GM21528 (cell line): ENCODE measurements around the gene VPS35.
A peak's percentile ranks its signal among the peaks of the same experiment; 100 is the strongest.

Source experiments
- ATAC-seq: cut with Tn5 transposase; IDR thresholded peaks from one replicate; pipeline ENCODE4 v1.9.1; 2021; ENCODE audit warnings: mild to moderate bottlenecking, moderate library complexity; ENCODE audit not compliant: unreplicated experiment, low FRiP score

VPS35 gene

DNA sequence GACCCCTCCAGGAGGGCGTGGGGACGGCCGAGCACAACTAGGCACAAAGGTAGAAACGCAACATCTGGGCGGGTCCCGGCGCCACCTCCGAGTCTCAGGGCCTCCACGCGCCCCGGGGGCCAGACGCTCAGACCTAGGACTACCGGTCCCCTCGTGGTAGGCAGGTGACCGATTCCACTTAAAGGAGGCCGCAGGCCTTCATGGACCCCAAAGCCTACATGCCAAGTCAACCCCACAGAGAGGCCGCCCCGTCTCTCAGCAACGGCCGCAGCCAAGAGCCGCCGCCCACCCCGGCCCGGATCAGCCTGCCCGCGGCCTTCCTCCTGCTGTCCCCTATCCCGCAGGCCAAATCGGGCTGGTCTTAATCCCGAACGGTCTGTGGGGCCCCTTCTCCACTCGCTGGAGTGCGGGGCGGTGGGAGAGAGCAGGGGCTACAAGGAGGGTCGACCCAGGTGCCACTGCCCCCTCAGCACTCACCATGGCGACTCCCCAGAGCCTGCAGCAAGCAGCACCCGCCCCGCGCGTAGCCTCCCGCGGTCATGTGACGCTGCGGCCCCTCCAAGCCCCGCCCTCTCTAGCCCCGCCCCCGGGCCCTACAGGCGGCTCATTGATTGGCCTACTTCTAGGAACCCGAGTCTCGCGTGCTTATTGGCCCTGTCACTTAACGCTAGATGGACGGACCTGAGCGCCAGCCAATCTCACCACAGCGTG lies at the start of gene VPS35:
Gene VPS35, minus strand, starts transcription at position 525 of the 711 bp plus-strand sequence. Its CDS starts 45 bp downstream, at position 480.
- ATAC-seq: peak; percentile 83

DNA sequence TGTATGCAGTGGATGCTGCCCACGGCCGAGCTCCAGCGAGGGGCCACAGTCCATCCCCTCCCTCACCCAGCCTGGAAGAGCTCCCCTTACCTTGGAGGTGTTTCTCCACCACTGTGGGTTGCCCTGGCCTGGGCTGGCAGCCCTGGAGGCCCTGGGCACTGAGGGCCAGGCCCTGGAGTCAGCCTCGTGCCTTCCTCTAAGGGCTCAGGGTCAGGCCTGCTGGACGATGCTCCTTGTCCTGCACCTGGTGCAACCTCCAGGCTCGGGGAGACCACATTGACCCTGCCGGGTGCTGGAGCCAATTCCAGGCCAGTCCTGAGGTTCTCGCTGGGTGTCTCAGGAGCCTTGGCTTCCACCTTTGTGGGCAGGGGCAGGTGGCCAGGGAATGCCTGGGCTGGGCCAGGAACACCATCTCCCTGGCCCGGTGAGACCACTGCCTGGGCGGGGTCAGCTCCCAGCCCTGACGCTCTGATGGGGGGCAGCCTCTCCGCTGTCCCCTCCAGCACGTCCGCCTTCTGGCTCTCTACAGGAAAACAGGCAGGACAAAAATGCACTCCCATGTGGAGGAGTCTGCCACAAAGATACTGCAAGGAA lies 48.7 kb upstream of the VPS35 start:
- ATAC-seq: no peak

DNA sequence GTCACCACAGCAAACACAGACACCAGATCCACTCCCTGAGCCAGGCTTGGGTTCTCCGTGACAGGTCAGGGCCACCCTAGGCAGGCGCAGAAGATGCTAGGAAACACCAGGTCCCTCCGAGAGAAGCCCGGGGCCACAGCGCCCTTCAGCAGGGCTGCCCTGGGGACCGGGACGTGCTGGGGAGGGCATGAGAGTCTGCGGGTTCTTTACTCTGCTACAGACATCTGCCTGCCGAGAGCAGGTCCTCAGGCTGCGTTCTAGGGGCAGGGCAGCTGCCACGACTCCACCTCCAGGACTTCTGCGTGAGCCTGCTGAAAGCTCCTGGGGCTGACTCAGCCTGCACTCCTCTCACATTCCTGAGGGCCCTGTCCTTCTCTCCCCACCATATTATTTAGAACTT lies 47.7 kb upstream of the VPS35 start:
- ATAC-seq: no peak

DNA sequence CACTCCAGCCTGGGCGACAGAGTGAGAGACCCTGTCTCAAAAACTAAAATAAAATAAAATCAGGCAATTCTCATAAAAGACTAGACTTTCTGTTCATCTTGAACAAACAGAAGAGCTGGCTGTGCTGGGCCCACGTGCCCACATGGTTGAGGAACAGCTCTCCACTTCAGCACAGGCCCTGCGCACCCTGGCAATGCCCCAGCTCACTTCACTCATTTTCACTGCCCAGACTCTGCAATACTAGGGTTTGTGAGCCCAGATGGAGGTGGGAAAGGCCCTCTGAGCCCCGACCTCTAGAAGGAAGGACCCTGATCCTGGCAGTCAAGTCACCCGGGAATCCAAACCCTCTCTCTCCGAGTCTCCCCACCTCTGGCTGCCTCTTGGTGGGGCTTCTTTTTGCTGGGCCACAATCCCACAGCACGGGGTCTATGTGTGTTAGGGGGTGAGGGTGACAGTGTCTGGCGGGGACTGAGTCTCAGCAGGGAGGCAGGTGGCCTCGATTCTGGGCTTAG lies 44.4 kb upstream of the VPS35 start:
- ATAC-seq: no peak

- ATAC-seq: no peak
Measured at GRCh38 chr16:46732561-46732960, 43.6 kb upstream of the VPS35 start.

- ATAC-seq: no peak
Measured at GRCh38 chr16:46731691-46732555, 42.9 kb upstream of the VPS35 start.

GRCh38 chr16:46730801-46731690 lies 42.1 kb upstream of the VPS35 start:
- ATAC-seq: no peak

DNA sequence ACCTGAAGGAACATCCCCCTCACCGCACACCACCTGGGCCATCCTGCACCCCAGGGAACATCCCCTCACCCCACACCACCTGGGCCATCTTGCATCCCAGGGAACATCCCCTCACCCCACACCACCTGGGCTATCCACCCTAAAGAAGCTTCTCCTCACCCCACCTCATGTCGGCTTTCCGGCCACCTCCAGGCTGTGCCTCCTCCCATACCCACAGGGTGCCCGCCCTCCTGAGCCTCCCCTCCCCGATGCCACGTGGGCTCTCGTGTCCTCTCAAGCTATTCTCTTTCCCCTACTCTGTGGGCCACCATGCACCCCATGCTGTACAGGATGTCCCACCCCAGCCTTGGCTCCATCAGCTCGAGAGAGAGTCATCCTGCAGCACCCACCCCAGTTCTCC lies 41.1 kb upstream of the VPS35 start:
- no peak for ATAC-seq

- ATAC-seq: no peak
Measured at GRCh38 chr16:46729326-46729995, 40.5 kb upstream of the VPS35 start.

GRCh38 chr16:46728806-46729205 lies 39.8 kb upstream of the VPS35 start:
- ATAC-seq: no peak

- ATAC-seq: no peak
Measured at GRCh38 chr16:46727630-46728029, 38.7 kb upstream of the VPS35 start.

DNA sequence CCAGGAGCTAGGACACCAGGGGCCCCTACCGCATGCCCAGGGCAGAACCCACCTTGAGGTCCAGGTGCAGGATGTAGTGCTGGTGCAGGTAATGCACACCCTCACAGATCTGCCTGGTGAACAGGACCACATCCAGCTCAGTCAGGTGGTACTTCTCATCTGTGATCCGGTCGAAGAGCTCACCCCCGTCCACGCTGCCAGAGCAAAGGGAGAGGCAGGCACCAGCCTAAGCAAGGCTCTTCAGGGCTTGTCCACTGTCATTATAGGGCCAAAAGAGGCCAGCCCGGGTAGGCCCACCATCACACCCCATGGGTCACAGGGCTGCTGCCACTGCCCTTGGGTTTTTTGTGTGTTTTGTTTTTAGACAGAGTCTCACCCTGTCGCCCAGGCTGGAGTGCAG lies 38.2 kb upstream of the VPS35 start:
- no peak for ATAC-seq

DNA sequence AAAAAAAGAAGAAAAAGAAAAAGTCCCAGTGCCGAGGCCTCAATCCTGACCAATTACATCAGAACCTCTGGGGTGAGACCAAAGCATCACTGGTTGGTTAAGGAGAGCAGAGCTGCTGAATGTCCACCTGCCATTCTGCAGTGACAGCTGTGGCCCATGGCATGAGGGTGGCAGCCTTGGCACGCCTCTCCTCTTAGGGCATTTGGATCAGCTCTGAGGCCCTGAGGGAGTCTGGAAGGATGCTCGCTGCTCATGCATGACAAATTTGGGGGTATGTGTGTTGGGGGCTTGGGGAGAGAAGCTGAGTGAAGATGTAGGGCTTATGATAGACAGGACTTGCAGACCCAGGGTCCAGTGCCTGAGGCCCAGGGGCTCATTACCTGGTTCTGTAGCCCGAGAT lies 32.9 kb upstream of the VPS35 start:
- ATAC-seq: no peak

- ATAC-seq: no peak
Measured at GRCh38 chr16:46720619-46721018, 31.6 kb upstream of the VPS35 start.

- ATAC-seq: no peak
Measured at GRCh38 chr16:46719528-46719927, 30.6 kb upstream of the VPS35 start.

DNA sequence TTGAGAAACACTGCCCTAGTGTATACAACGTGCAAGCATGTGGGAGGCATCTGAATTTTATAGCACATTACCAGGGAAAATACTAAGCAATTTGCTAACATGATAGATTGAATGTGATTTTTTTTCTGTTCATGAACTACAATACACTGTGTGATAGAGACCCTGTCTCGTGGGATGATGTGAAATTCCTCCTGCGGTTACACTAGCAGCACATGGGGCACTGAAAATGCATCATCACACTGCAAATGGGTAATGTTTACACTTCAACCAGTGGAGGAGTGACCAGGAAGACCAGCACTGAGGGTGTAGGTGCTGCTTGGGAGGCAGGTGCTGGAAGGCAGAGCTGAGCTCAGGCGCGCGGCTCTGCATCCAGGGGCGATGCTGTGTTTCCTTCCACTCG lies 29.2 kb upstream of the VPS35 start:
- ATAC-seq: no peak

- ATAC-seq: no peak
Measured at GRCh38 chr16:46717692-46718091, 28.7 kb upstream of the VPS35 start.

GRCh38 chr16:46715769-46716305 lies 26.9 kb upstream of the VPS35 start:
- no peak for ATAC-seq

DNA sequence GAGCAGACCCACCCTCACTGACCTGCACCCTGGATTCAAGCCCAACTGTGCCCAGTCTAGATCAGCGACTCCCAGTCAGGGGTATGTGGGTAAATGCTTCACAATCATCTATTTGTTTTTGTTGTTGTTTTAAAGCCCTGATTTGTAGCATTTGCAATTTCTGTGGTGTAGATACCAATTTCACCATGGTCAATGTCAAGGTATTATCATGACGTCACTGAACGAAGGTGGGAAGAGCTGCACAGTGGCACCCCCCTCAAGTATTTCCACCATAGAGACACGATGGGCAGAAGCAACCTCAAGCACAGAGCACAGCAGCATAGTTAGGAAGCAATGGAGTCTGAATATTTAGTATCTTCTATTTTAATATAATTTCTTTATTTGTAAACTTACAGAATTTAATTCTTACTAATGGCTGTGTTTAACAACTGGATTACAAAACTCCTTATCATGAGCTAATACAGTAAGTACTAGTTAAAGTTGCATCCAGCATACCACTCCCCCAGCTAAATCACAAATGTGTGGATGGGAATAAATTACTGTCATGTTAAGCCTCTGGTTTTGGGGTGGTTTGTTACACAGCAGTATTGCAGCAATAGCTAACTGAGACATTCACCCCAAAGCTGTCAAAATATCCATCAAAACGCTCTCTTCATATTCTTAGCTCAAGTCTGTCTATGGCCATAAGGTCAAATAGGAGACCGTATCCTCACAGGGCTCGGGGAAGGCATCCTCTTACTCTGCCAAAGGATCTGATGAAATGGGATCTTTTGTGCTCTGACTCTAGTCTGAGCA lies 26.0 kb upstream of the VPS35 start:
- no peak for ATAC-seq
